Mucosa of descending colon (tissue), 3 donors: Measurements from ENCODE around the gene NUP133. TPM values are rescaled to one million over a fixed set of nuclear protein-coding genes. Genes with fewer than 3 reads are reported as not detected.

Experiments
- ATAC-seq: fragments of 200-7000 bp; cut with Tn5 transposase; one replicate; pipeline ENCODE4 v1.9.1; 2020; ENCODE audit warnings: mild to moderate bottlenecking, moderate library complexity
- DNase-seq, 3 donors: peaks; one replicate each; pipeline ENCODE4 v3.0.0-alpha.2; 2020
- H3K36me3 ChIP-seq: fragments of 200-600 bp; one replicate; pipeline ENCODE4 v1.8.0; 2021; ENCODE audit warnings: low read depth, mild to moderate bottlenecking
- H3K4me1 ChIP-seq: fragments of 200-600 bp; one replicate; pipeline ENCODE4 v1.8.0; 2021; ENCODE audit warnings: low read depth, mild to moderate bottlenecking
- H3K4me3 ChIP-seq: fragments of 200-600 bp; one replicate; pipeline ENCODE4 v1.8.0; 2021; ENCODE audit warnings: mild to moderate bottlenecking
- H3K9me3 ChIP-seq: fragments of 200-600 bp; one replicate; pipeline ENCODE4 v1.8.0; 2021; ENCODE audit warnings: mild to moderate bottlenecking
- CTCF ChIP-seq: fragments of 200-600 bp; IDR thresholded peaks from one replicate; pipeline ENCODE4 v1.8.0; 2022; ENCODE audit warnings: antibody characterized with exemption, mild to moderate bottlenecking
- intact Hi-C, 2 donors: fragments of 100-400 bp; cut with DNase I in 1 of 2; cut with micrococcal nuclease in 1 of 2; formaldehyde crosslinking; loops; one replicate each; pipeline versions ENCODE4 v1.11.0 to v1.11.1; 2022; cut with DNase I, micrococcal nuclease
- long read RNA-seq, 2 donors: library from polyadenylated mRNA; unstranded; transcript quantifications; one replicate each; pipeline ENCODE4 v2.0.0, GENCODE V29; 2019 to 2021
- total RNA-seq, 3 donors: library from RNA; stranded (reverse); fragmentation: NEBNext Ultra II Directional in 2 of 3; extraction: Animal tissue kit (Norgen Biotek cat#: 25700) in 2 of 3; gene quantifications; one replicate each; pipeline versions ENCODE4 v1.2.1 to v1.2.4, GENCODE V29; 2021 to 2023
- donor health status: DM: no; HTN: no; CAD: no; lungs with moderate emphysema.
- donor health status: DM: no; HTN: no; CAD: no.
- donor health status: DM: no; HTN: yes; CAD: no.

NUP133 gene
- 10 to 100 TPM; 24.5 to 29.4 (median 26.7) TPM for total RNA-seq
- long read RNA-seq, donor 1, full-length matches to known transcripts: 30 of 38 reads
- long read RNA-seq, donor 1, partial matches to known transcripts: 3 of 38 reads
- long read RNA-seq, donor 1, other reads (novel, unspliced or antisense): 5 of 38 reads
- long read RNA-seq, donor 2, full-length matches to known transcripts: 2 of 7 reads
- long read RNA-seq, donor 2, partial matches to known transcripts: 3 of 7 reads
- long read RNA-seq, donor 2, other reads (novel, unspliced or antisense): 2 of 7 reads

GRCh38 chr1:229507951-229508822, at the start of gene NUP133:
NUP133 (minus strand) TSS chr1:229508341; CDS start chr1:229508249, 92 bp downstream.
- no peak for TF ChIP-seq CTCF
- Histone ChIP-seq H3K9me3 (no peaks in the 10 kb centered on the region), H3K4me1 (peaks cover 8% of the 10 kb centered on the region), H3K4me3 (peak within 1 kb of the TSS; percentile 90), H3K36me3 (no peaks in the 10 kb centered on the region)
- DNase-seq: peak; percentile 99 to 100 (median 100)
- intact Hi-C loops: no loop called here
- ATAC-seq: peak; percentile 99

- intact Hi-C loops: loop anchor here in 1 of 2 donors (10.0 kb wide), 1 partner anchor 67 kb away; the partner anchor contains the start of genes TAF5L and URB2
- ATAC-seq (no peak), DNase-seq (no peak)
- no peaks in the 10 kb centered on the region for H3K9me3 ChIP-seq
- TF ChIP-seq CTCF: no peak
- no peaks in the 10 kb centered on the region for H3K36me3 ChIP-seq
- H3K4me1 ChIP-seq: peaks cover 12% of the 10 kb centered on the region
- no peak overlapping the region for H3K4me3 ChIP-seq
These were observed 49.2 kb upstream of the NUP133 start for GRCh38 chr1:229557200-229557850.

GRCh38 chr1:229554886-229555621, 46.9 kb upstream of the NUP133 start:
- no peak for ATAC-seq
- no peak for TF ChIP-seq CTCF
- H3K9me3 ChIP-seq: no peaks in the 10 kb centered on the region
- no peaks in the 10 kb centered on the region for H3K36me3 ChIP-seq
- H3K4me1 ChIP-seq: peaks cover 12% of the 10 kb centered on the region
- intact Hi-C loops: loop anchor here in 1 of 2 donors (10.0 kb wide), 1 partner anchor 70 kb away; the partner anchor contains the start of genes TAF5L and URB2
- DNase-seq: no peak
- H3K4me3 ChIP-seq: no peak overlapping the region

- DNase-seq (no peak), ATAC-seq (no peak)
- intact Hi-C loops: loop anchor here in 1 of 2 donors (10.0 kb wide), 1 partner anchor 71 kb away; the partner anchor contains the start of genes TAF5L and URB2
- Histone ChIP-seq H3K4me1 (peaks cover 12% of the 10 kb centered on the region), H3K36me3 (no peaks in the 10 kb centered on the region), H3K9me3 (no peaks in the 10 kb centered on the region), H3K4me3 (no peak overlapping the region)
- TF ChIP-seq CTCF: no peak
These were observed 45.5 kb upstream of the NUP133 start for GRCh38 chr1:229553621-229554130.
